GM12878 (cell line): ENCODE measurements around the gene CFAP53. TPM values are rescaled to one million over a fixed set of nuclear protein-coding genes. Genes with fewer than 3 reads are reported as not detected.

ENCODE experiments used
- ATF7 ChIP-seq: fragments of 450-650 bp; IDR thresholded peaks from 2 replicates; pipeline ENCODE4 v1.6.1; 2016; ENCODE audit warnings: low read depth, mild to moderate bottlenecking
- E2F4 ChIP-seq: IDR thresholded peaks from 2 replicates; pipeline ENCODE4 v1.6.1; 2012; ENCODE audit warnings: low read depth, low read length, improper control_type of control experiment
- EP300 ChIP-seq, 2 experiments: fragments of 150-350 bp in 1 of 2; IDR thresholded peaks; 2 replicates each; pipeline ENCODE4 v1.6.1; 2011 to 2012; ENCODE audit warnings: low read depth in 2 of 2, low read length in 2 of 2, borderline replicate concordance in 1 of 2, improper control_type of control experiment in 1 of 2, inconsistent platforms in 1 of 2; ENCODE audit not compliant: control insufficient read depth in 1 of 2
- ESRRA ChIP-seq: IDR thresholded peaks from 2 replicates; pipeline ENCODE4 v1.6.1; 2012; ENCODE audit warnings: mild to moderate bottlenecking, low read length, improper control_type of control experiment
- HDAC6 ChIP-seq: fragments of 200-600 bp; sonication (generic); IDR thresholded peaks from one replicate; pipeline ENCODE4 v1.8.0; 2017; ENCODE audit warnings: antibody characterized with exemption; ENCODE audit not compliant: unreplicated experiment
- HDGF ChIP-seq: fragments of 450-650 bp; IDR thresholded peaks from 2 replicates; pipeline ENCODE4 v1.6.1; 2016; ENCODE audit warnings: antibody characterized with exemption
- IKZF2 ChIP-seq, 2 experiments: fragments of 450-650 bp; IDR thresholded peaks; 2 replicates each; pipeline ENCODE4 v1.6.1; 2017; ENCODE audit warnings: mild to moderate bottlenecking in 2 of 2, moderate library complexity in 2 of 2
- MTA2 ChIP-seq: fragments of 450-650 bp; IDR thresholded peaks from 2 replicates; pipeline ENCODE4 v1.6.1; 2016; ENCODE audit warnings: low read depth, mild to moderate bottlenecking, moderate library complexity
- NFYB ChIP-seq: IDR thresholded peaks from 2 replicates; pipeline ENCODE4 v1.6.1; 2011; ENCODE audit warnings: low read depth, mild to moderate bottlenecking, low read length, improper control_type of control experiment, moderate library complexity; ENCODE audit not compliant: insufficient read depth
- RELA ChIP-seq: fragments of 450-650 bp; IDR thresholded peaks from 2 replicates; pipeline ENCODE4 v1.8.0; 2014; ENCODE audit warnings: borderline replicate concordance; ENCODE audit not compliant: partially characterized antibody
- RUNX3 ChIP-seq: IDR thresholded peaks from 2 replicates; pipeline ENCODE4 v1.6.1; 2012; ENCODE audit warnings: low read length, inconsistent platforms
- ZNF687 ChIP-seq: fragments of 450-650 bp; IDR thresholded peaks from 2 replicates; pipeline ENCODE4 v1.6.1; 2017; ENCODE audit warnings: mild to moderate bottlenecking, moderate library complexity
- polyA plus RNA-seq, 11 experiments: library from polyadenylated mRNA; depleted of rRNA in 4 of 11; unstranded in 6 of 11; stranded (reverse) in 5 of 11; fragments of >200 nt; fragmentation: Nextera tagmentation in 4 of 11; fragmentation: Illumina TruSeq in 1 of 11; extraction: Ambion mirVana in 4 of 11; extraction: Trizol in 1 of 11; gene quantifications; 1 replicate in 1 of 11; 2 replicates in 10 of 11; pipeline versions ENCODE4 v1.2.1 to v1.2.3, GENCODE V29; 2011 to 2016; ENCODE audit warnings: inconsistent platforms in 2 of 11, missing spikeins in 2 of 11, low read depth in 1 of 11
- total RNA-seq, 4 experiments: library from RNA; depleted of rRNA in 3 of 4; stranded (reverse); fragments of >200 nt in 3 of 4; fragmentation: Illumina TruSeq in 1 of 4; extraction: Trizol in 1 of 4; gene quantifications; 2 replicates each; pipeline versions ENCODE4 v1.2.1 to v1.2.3, GENCODE V29; 2013 to 2021
- TF ChIP-seq, protein P1 (sequence below): fragments of 450-650 bp; IDR thresholded peaks from 2 replicates; pipeline ENCODE4 v1.6.1; 2017; ENCODE audit warnings: mild to moderate bottlenecking, low read depth, inconsistent platforms; ENCODE audit not compliant: poor library complexity, severe bottlenecking

The CFAP53 gene
- total and polyA plus RNA-seq, 10 of the 15 experiments (the other 5 are each of a cell fraction or from before 2014, with no cell fraction given): 0.05 to 0.31 (median 0.12) TPM; not detected in 1

DNA sequence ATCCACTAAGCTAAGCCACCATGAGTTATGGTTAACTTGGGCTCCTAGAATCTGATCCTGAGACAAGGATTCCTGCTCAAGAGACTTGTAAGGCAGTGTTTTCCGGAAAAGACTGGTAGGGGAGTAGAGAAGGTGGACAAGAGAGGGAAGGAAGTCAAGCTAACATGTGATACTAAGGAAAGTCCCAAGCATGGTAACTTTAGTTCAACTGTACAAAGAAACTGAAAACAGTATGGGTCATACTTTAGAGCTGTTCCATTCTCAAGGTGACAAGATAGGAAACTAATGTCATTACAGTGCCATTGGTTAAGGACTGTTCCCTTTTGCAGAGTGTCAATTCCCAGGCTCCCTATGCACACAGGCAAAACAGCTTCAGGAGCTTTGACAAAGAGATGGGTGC, 77.1 kb downstream of the CFAP53 start (continued):
- TF ChIP-seq ZNF687: peak; percentile 80; the same call in 1 of the 2 replicates
- no peak for TF ChIP-seq HDAC6
- TF ChIP-seq NFYB: 0 out of 2 replicates have a peak, but pooled peaks have one; percentile 44
- TF ChIP-seq, protein P1, sequence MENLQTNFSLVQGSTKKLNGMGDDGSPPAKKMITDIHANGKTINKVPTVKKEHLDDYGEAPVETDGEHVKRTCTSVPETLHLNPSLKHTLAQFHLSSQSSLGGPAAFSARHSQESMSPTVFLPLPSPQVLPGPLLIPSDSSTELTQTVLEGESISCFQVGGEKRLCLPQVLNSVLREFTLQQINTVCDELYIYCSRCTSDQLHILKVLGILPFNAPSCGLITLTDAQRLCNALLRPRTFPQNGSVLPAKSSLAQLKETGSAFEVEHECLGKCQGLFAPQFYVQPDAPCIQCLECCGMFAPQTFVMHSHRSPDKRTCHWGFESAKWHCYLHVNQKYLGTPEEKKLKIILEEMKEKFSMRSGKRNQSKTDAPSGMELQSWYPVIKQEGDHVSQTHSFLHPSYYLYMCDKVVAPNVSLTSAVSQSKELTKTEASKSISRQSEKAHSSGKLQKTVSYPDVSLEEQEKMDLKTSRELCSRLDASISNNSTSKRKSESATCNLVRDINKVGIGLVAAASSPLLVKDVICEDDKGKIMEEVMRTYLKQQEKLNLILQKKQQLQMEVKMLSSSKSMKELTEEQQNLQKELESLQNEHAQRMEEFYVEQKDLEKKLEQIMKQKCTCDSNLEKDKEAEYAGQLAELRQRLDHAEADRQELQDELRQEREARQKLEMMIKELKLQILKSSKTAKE: peak; percentile 19
- TF ChIP-seq EP300 (IDR thresholded peaks at IDR 0.05; ENCODE audit: borderline replicate concordance in 1 of 2, control insufficient read depth in 1 of 2, low read depth in 2 of 2, low read length in 2 of 2): 0 out of 4 replicates have a peak, but pooled peaks of 1 of the 2 experiments have one; percentile 37
- no peak for TF ChIP-seq E2F4
- TF ChIP-seq IKZF2 (IDR thresholded peaks at IDR 0.05): peak; percentile 70 to 79
- TF ChIP-seq RELA: peak; percentile 61
- peak; percentile 56; the same call in 1 of the 2 replicates for TF ChIP-seq MTA2
- TF ChIP-seq RUNX3: peak; percentile 10; the same call in 1 of the 2 replicates
- TF ChIP-seq HDGF: peak; percentile 83
- peak; percentile 56 for TF ChIP-seq ATF7
- TF ChIP-seq ESRRA: peak; percentile 62; the same call in 1 of the 2 replicates
